Measurements from ENCODE around the gene EBF4.

Gene EBF4

GRCh38 chr20:2692036-2692885 is at the start of gene EBF4:
Gene EBF4, plus strand, starts transcription at chr20:2692780. Its CDS starts 866 bp downstream, at chr20:2693646.
- DNase-seq (ENCODE audit: low spot score), result no peak

- DNase-seq (ENCODE audit: low spot score), result no peak
Measured at GRCh38 chr20:2643708-2644107, 48.9 kb upstream of the EBF4 start.

GRCh38 chr20:2651772-2652723 is 40.5 kb upstream of the EBF4 start, which contains the start of gene NOP56:
Gene NOP56, plus strand, starts transcription at chr20:2652632. Its CDS starts 29 bp downstream, at chr20:2652661.
- DNase-seq (ENCODE audit: low spot score), result peak; percentile 91

GRCh38 chr20:2652724-2653555 is 39.6 kb upstream of the EBF4 start:
- DNase-seq (ENCODE audit: low spot score), result peak; percentile 15

- DNase-seq (ENCODE audit: low spot score), result no peak
Measured at GRCh38 chr20:2653556-2654383, 38.8 kb upstream of the EBF4 start.

- no peak for DNase-seq (ENCODE audit: low spot score)
Measured at GRCh38 chr20:2654384-2654822, 38.2 kb upstream of the EBF4 start.

- DNase-seq (ENCODE audit: low spot score), result no peak
Measured at GRCh38 chr20:2654831-2655230, 37.7 kb upstream of the EBF4 start.

- DNase-seq (ENCODE audit: low spot score), result no peak
Measured at GRCh38 chr20:2655331-2656116, 37.1 kb upstream of the EBF4 start.

GRCh38 chr20:2656471-2657117 is 36.0 kb upstream of the EBF4 start:
- DNase-seq (ENCODE audit: low spot score), result no peak

GRCh38 chr20:2657241-2657640 is 35.3 kb upstream of the EBF4 start:
- no peak for DNase-seq (ENCODE audit: low spot score)

- no peak for DNase-seq (ENCODE audit: low spot score)
Measured at GRCh38 chr20:2657674-2658073, 34.9 kb upstream of the EBF4 start.

GRCh38 chr20:2658414-2659354 is 33.9 kb upstream of the EBF4 start:
- DNase-seq (ENCODE audit: low spot score), result no peak

GRCh38 chr20:2659547-2659946 is 33.0 kb upstream of the EBF4 start:
- DNase-seq (ENCODE audit: low spot score), result no peak

- DNase-seq (ENCODE audit: low spot score), result no peak
Measured at GRCh38 chr20:2663364-2663886, 29.2 kb upstream of the EBF4 start.

GRCh38 chr20:2663887-2664719 is 28.5 kb upstream of the EBF4 start, which contains the start of gene IDH3B:
Gene IDH3B, minus strand, starts transcription at chr20:2664216. Its CDS starts 28 bp downstream, at chr20:2664188.
- DNase-seq (ENCODE audit: low spot score), result peak; percentile 78

- DNase-seq (ENCODE audit: low spot score), result no peak
Measured at GRCh38 chr20:2671977-2672376, 20.6 kb upstream of the EBF4 start.

- no peak for DNase-seq (ENCODE audit: low spot score)
Measured at GRCh38 chr20:2672446-2672845, 20.1 kb upstream of the EBF4 start.
